ENCODE results near the gene AZIN2.

DNA sequence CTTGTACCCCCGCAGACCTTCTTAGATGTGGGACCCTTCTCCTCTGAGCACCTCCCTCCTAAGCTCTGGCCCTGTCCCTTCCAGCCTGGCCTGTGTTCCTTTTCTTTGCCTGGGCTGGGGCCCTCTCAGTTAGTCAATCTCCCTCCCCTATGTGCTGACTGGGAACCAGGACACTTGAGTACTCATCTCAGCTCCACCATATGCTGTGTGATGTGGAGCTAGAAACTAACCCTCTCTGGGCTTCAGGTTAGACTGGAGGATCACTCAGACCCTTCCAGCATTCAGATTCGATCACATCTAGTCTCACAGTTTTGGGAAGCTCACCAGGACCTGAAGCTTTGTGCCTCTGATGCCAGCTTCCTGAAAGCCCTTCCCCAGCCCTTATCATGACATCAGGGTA, 60.3 kb downstream of the AZIN2 start:
- TF ChIP-seq, protein P1, sequence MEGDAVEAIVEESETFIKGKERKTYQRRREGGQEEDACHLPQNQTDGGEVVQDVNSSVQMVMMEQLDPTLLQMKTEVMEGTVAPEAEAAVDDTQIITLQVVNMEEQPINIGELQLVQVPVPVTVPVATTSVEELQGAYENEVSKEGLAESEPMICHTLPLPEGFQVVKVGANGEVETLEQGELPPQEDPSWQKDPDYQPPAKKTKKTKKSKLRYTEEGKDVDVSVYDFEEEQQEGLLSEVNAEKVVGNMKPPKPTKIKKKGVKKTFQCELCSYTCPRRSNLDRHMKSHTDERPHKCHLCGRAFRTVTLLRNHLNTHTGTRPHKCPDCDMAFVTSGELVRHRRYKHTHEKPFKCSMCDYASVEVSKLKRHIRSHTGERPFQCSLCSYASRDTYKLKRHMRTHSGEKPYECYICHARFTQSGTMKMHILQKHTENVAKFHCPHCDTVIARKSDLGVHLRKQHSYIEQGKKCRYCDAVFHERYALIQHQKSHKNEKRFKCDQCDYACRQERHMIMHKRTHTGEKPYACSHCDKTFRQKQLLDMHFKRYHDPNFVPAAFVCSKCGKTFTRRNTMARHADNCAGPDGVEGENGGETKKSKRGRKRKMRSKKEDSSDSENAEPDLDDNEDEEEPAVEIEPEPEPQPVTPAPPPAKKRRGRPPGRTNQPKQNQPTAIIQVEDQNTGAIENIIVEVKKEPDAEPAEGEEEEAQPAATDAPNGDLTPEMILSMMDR (conservative IDR thresholded peaks at IDR 0.05; ENCODE audit: low read length) = no peak
- no peak for TF ChIP-seq EZH2phosphoT487 (IDR thresholded peaks at IDR 0.05; ENCODE audit: borderline replicate concordance)
